ENCODE data around the gene CATSPERD. TPM values are rescaled to one million over a fixed set of nuclear protein-coding genes. Genes with fewer than 3 reads are reported as not detected.

The CATSPERD gene
- total RNA-seq, 4 donors from 2014 or later = not detected

GRCh38 chr19:5674714-5675113, 45.7 kb upstream of the CATSPERD start:
- Histone ChIP-seq H3K9me3 (no peaks in the 10 kb centered on the region), H3K4me1 (peaks cover 0 to 17% (median 7%) of the 10 kb centered on the region in 4 donors), H3K36me3 (peaks cover 0 to 40% (median 0%) of the 10 kb centered on the region in 3 donors), H3K27me3 (no peaks in the 10 kb centered on the region), H3K27ac (no peak overlapping the region), H3K4me3 (no peak overlapping the region)
- no peak for DNase-seq (ENCODE audit: low spot score in 2 of 2)
- TF ChIP-seq CTCF (IDR thresholded peaks at IDR 0.05) = no peak
- no peak for TF ChIP-seq POLR2A (IDR thresholded peaks at IDR 0.05)
- TF ChIP-seq EP300 (IDR thresholded peaks at IDR 0.05) = no peak
- 75 to 91% methylated on average over 5 of the region's 5 CpGs for WGBS, 2 donors

- Histone ChIP-seq H3K27me3 (no peaks in the 10 kb centered on the region), H3K27ac (no peak overlapping the region), H3K36me3 (peaks cover 0 to 28% (median 0%) of the 10 kb centered on the region in 3 donors), H3K4me3 (no peak overlapping the region), H3K9me3 (no peaks in the 10 kb centered on the region), H3K4me1 (peaks cover 0 to 22% (median 8%) of the 10 kb centered on the region in 4 donors)
- TF ChIP-seq POLR2A (IDR thresholded peaks at IDR 0.05) (no peak), EP300 (IDR thresholded peaks at IDR 0.05) (no peak), CTCF (IDR thresholded peaks at IDR 0.05) (no peak)
- WGBS, 2 donors = 78 to 83% methylated on average over 16 to 17 of the region's 17 CpGs
- DNase-seq (ENCODE audit: low spot score in 2 of 2) = no peak
Measured at GRCh38 chr19:5676105-5676771, 44.2 kb upstream of the CATSPERD start.

- no peaks in the 10 kb centered on the region for H3K9me3 ChIP-seq
- H3K27ac ChIP-seq = no peak overlapping the region
- no peaks in the 10 kb centered on the region for H3K27me3 ChIP-seq
- TF ChIP-seq POLR2A (IDR thresholded peaks at IDR 0.05) (no peak), CTCF (IDR thresholded peaks at IDR 0.05) (no peak), EP300 (IDR thresholded peaks at IDR 0.05) (no peak)
- WGBS, 2 donors = 75 to 80% methylated on average over 8 to 13 of the region's 13 CpGs
- H3K36me3 ChIP-seq = peaks cover 0 to 23% (median 0%) of the 10 kb centered on the region in 3 donors
- H3K4me1 ChIP-seq = peaks cover 0 to 27% (median 8%) of the 10 kb centered on the region in 4 donors
- DNase-seq (ENCODE audit: low spot score in 2 of 2) = no peak
- no peak overlapping the region for H3K4me3 ChIP-seq
Measured at GRCh38 chr19:5676772-5677105, 43.7 kb upstream of the CATSPERD start.

- H3K4me3 ChIP-seq = no peak overlapping the region
- 88 to 100% methylated on average over 3 to 6 of the region's 10 CpGs for WGBS, 2 donors
- H3K4me1 ChIP-seq = peaks cover 0 to 28% (median 8%) of the 10 kb centered on the region in 4 donors
- peaks cover 0 to 20% (median 0%) of the 10 kb centered on the region in 3 donors for H3K36me3 ChIP-seq
- no peak for DNase-seq (ENCODE audit: low spot score in 2 of 2)
- no peak overlapping the region for H3K27ac ChIP-seq
- no peak for TF ChIP-seq POLR2A (IDR thresholded peaks at IDR 0.05)
- TF ChIP-seq CTCF (IDR thresholded peaks at IDR 0.05) = no peak
- no peak for TF ChIP-seq EP300 (IDR thresholded peaks at IDR 0.05)
- no peaks in the 10 kb centered on the region for H3K27me3 ChIP-seq
- no peaks in the 10 kb centered on the region for H3K9me3 ChIP-seq
Measured at GRCh38 chr19:5677136-5677535, 43.3 kb upstream of the CATSPERD start.

GRCh38 chr19:5677580-5677979, 42.9 kb upstream of the CATSPERD start:
- Histone ChIP-seq H3K27me3 (no peaks in the 10 kb centered on the region), H3K9me3 (no peaks in the 10 kb centered on the region), H3K27ac (no peak overlapping the region), H3K4me1 (peaks cover 0 to 28% (median 8%) of the 10 kb centered on the region in 4 donors), H3K4me3 (no peak overlapping the region), H3K36me3 (peaks cover 0 to 20% (median 0%) of the 10 kb centered on the region in 3 donors)
- no peak for TF ChIP-seq EP300 (IDR thresholded peaks at IDR 0.05)
- no peak for TF ChIP-seq CTCF (IDR thresholded peaks at IDR 0.05)
- TF ChIP-seq POLR2A (IDR thresholded peaks at IDR 0.05) = no peak
- DNase-seq (ENCODE audit: low spot score in 2 of 2) = no peak
- WGBS, 2 donors = 79 to 86% methylated on average over 9 of the region's 9 CpGs
